RPMI7951 (cell line): Measurements from ENCODE around the gene FBN1. TPM values are rescaled to one million over a fixed set of nuclear protein-coding genes. Genes with fewer than 3 reads are reported as not detected.
A peak's percentile ranks its signal among the peaks of the same experiment; 100 is the strongest.

ENCODE experiments used
- DNase-seq: peaks from one replicate; pipeline ENCODE4 v3.0.0-alpha.2; 2012; ENCODE audit warnings: low read depth
- total RNA-seq: library from RNA; depleted of rRNA; stranded (reverse); fragments of >200 nt; shearing (Covaris generic); gene quantifications from 2 replicates; pipeline ENCODE4 v1.2.3, GENCODE V29; 2014

The FBN1 gene
- total RNA-seq, 1 experiment from 2014 or later = 194 TPM

GRCh38 chr15:48622237-48622636, 23.3 kb downstream of the FBN1 start:
- DNase-seq = no peak

DNA sequence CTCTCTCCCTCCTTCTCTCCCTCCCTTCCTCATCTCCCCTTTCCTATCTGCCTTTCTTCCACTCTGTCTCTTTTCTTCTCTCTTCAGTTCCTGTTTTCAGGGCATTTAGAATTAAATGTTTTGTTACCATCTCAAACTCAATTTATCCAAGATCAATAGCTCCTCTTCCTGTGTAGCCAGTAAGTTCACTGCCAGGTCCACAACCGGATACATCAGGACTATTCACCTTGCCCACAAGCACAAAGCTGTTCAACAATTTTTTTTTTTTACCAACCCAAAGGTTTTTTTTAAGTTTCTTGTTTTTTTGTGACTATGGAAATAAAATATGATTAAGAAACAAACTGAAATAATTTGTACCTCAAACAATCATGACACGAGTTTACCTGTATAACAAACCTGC, 26.1 kb downstream of the FBN1 start:
- no peak for DNase-seq

GRCh38 chr15:48617619-48618018, 27.9 kb downstream of the FBN1 start:
- DNase-seq = peak; percentile 91

- DNase-seq = no peak
These were observed 29.3 kb downstream of the FBN1 start for GRCh38 chr15:48616216-48616615.

DNA sequence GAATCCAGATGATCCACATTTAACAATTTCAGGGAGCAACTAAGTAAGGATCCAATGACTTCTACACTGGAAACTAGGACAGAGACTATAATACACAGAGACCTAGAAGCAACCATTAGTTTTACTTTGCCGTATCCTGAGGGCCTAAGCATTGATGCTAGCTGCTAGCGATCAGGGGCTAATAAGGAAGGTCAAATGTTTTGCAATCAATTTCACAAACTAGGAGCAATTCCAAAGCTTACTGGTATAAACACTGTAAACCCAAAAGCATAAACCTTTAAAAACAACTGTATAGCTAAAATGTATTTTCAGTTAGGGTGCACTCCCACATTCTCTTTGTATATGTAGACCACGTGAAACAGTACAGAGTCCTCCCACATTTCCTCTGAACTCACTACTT, 31.5 kb downstream of the FBN1 start:
- no peak for DNase-seq

- DNase-seq = no peak
These were observed 36.0 kb downstream of the FBN1 start for GRCh38 chr15:48609486-48609885.

DNA sequence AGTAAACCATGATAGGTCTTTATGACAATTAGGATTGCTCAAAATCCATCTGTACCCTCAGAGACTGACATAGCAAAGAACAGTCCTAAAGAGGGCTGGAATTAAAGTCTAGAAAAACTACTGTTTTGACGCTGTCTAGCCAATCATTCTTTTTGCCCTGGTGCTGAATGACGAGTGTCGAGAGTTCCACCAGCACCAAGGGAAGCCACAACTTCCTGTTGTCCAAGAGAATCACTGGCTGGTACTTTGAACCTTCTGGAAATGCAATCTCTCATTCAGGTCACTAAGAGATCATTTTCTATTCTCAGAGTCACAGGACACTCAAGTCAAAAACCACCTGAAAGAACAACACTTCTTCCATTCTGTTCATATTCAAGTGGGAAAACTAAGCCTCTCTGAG, 37.7 kb downstream of the FBN1 start:
- DNase-seq = no peak

- no peak for DNase-seq
These were observed 40.9 kb downstream of the FBN1 start for GRCh38 chr15:48604567-48604966.

GRCh38 chr15:48603922-48604321, 41.6 kb downstream of the FBN1 start:
- no peak for DNase-seq

DNA sequence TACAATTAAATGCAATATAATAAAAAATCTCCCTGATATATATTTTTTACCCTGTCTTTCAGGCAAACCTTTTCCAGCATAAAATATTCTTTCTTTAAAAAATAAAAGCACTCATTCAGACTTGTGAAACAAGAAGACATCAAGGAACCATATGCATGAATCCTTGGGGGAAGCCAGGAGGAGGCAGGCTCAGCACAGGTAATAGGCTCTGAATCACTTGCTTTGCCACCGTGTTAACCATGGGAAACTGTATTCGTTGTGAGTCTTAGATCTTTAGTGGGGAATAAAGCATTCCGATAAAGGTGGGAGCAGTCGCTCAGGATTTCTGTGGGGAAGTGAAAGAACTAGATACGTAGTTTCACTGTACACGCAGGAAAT, 42.4 kb downstream of the FBN1 start:
- peak; percentile 31 for DNase-seq

DNA sequence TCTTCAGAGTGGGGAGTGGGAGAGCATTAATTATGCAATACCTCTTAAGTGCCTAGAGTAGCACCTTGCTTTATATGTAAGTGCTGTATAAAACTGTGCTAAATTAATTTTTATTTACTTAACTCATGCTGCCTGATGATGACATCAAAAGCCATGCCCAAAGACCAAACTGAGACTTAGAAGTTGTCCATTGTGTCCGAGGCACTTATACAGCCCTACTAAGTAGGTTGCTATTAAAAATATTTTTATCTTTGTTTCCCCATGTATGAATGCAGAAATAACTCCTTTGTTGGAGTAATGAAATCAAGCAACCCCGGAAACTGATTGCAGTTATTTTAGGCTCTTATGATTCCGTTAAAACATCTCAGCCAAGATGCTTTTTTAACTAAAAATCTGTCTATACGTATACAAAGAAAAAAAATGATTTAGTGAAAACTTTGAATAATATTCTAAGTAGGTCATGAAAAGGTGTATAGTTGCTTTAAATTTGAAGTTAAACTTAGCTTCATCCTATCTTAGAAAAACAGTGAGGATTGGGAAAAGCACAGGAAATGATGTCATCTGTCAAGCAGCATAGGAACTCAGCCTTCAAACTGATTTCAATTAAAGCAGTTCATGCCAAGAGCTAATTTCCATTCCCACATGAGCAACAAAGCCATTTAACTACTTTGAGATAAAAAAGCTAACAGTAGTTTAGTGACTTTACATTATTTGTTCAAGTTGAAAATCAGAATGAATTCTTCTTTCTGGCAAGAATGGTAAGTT, 43.0 kb downstream of the FBN1 start:
- DNase-seq = peak; percentile 75

GRCh38 chr15:48601095-48601494, 44.4 kb downstream of the FBN1 start:
- DNase-seq = no peak

GRCh38 chr15:48596841-48597240, 48.7 kb downstream of the FBN1 start:
- no peak for DNase-seq

DNA sequence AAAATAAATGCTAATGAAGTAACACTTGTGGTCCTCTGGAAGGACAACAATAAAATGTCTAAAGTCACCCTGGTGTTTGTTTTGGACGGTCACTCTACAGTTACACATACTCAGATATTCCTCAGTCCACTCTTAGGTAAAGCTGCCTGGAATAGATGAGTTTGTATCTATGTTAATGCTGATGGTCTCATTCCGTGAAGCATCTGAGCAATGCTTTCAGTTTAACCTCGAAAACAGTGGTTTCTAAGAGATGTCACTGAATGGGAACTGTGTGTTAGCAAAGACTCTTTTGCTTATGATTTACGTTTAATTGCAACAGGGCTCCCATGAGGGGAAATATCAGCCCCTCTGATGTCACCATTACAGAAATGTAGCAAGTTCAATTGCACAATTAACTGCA, 49.1 kb downstream of the FBN1 start:
- DNase-seq = no peak

GRCh38 chr15:48595981-48596380, 49.5 kb downstream of the FBN1 start:
- no peak for DNase-seq

DNA sequence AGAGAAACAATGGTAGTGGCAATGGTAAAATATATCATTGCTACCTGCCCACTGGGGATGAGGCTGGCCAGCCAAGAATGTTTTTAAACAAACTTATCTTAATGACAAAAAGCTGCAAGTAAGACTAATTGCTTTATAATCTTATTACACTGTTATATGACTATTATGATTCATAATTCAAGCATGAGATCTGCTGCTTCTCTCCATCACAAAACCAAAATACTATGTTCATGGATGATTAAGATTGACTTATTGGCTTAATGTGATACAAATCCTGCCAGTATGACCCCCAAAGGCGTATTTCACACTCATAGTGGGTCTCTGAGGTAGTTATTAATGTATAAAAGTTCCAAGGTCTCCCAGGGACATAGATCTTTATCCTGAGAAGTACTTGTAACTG, 52.6 kb downstream of the FBN1 start:
- no peak for DNase-seq

GRCh38 chr15:48592221-48592731, 53.2 kb downstream of the FBN1 start:
- DNase-seq = peak; percentile 82

DNA sequence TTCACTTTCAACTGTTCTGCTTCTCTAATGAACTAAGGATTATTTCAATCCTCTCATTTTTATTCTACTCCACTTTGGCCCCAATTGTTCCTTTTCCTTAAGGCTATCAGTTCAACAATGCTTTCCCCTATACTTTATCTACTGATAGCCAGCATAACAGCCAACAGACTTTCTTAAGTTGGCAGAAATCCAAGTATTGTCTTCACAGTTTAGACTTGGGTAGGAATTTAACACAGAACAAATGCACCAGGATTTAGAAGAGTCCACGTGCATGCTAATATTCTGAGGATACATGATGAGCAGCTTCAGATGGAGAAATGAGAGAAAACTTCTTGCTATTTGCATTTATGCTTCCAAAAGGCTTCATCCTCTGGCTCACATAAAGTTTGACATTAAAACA, 54.8 kb downstream of the FBN1 start:
- no peak for DNase-seq

- DNase-seq = no peak
These were observed 60.5 kb downstream of the FBN1 start for GRCh38 chr15:48584812-48585563.

DNA sequence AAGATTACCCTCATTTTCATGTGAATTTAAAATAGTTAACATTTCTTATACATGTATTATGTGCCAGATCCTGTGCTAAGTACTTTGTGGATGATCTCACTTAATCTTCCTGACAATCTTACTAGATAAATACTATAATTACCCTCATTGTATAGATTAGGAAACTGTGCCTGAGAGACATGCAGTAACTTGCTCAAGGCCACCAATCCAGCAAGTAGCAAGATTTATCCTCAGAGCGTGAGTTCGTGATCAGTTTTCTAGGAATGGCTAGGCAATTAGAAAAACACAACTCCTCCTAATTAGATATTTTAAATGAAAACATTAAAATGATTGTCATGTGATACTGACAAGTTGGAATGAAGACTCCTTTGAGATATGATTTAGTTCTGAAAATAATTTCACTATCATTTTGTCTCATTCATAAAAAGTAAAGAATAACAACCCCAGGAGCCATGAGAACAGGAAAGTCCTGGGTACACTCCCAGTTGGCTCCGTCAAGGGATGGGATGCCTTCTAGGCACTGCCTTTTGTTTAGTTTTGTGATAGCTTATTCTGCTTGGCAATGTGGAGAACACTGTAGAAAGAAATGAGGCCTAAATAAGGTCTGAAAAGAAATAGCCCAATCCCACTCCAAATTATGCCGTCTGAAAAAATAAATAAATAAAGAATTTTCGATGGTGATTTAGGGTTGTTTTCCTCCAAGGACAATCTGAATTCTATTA, 61.3 kb downstream of the FBN1 start:
- DNase-seq = no peak

- peak; percentile 75 for DNase-seq
These were observed 62.9 kb downstream of the FBN1 start for GRCh38 chr15:48582452-48583247.

GRCh38 chr15:48581219-48581618, 64.3 kb downstream of the FBN1 start:
- DNase-seq = no peak
